Smooth muscle cell of the pulmonary artery (primary cell): ENCODE data around the gene GALNT9. TPM values are rescaled to one million over a fixed set of nuclear protein-coding genes. Genes with fewer than 3 reads are reported as not detected.

Experiments
- total RNA-seq: library from RNA; depleted of rRNA; stranded (reverse); fragments of >200 nt; gene quantifications from 2 replicates; pipeline ENCODE4 v1.2.3, GENCODE V29; 2014

The GALNT9 gene
- total RNA-seq: 0.07 and 0.86 TPM in 2 replicates

DNA sequence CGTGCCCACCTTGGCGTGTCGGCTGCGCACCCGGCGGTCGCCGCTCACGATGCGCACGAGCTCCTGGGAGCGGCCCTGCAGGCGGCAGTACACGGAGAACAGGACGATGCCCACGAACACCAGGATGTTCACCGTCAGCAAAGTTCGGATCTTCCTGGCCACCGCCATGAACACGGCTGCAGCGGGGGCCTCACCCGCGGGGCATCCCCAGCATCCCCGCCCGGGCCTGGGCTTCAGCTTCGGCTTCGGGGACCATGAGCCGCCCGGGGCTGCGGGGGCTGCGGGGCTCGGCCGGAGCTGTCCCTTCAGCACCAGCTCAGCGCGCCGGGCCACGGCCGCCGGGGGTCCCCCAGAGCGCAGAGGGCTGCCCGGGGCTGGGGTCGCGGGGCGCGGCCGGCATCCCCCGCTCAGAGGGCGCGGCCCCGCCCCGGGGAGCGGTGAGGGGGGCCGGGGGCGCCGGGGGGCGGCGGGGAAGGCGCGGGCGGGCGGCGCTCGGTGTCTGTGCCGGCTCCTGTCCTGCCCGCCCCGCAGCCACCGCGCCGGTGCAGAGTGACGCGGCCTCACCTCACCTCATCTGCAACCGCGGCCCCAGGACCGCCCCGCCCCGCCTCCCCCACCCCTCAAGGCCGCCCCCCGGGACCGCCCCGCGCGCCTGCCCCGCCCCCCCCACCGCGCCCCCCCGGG, at the start of gene GALNT9:
TSS of gene GALNT9 (minus strand) at position 554 of the 684 bp plus-strand sequence. CDS start at position 168, 386 bp downstream.

Other genes starting within 250 kb of the GALNT9 start
- 6.2 and 10.0 TPM in 2 replicates for gene DDX51, start 185.3 kb downstream of the GALNT9 start, total RNA-seq
- gene NOC4L, start 185.1 kb downstream of the GALNT9 start, total RNA-seq: 8.5 and 10.4 TPM in 2 replicates
- gene FBRSL1, start 160.6 kb upstream of the GALNT9 start, total RNA-seq: 3.1 and 7.1 TPM in 2 replicates